ENCODE measurements around the gene CXXC1.
"Not testable (repeated sequence)": the region's sequence is repeated elsewhere in the genome, so short reads cannot be mapped to it uniquely, and the experiment has no call there.

The CXXC1 gene

DNA sequence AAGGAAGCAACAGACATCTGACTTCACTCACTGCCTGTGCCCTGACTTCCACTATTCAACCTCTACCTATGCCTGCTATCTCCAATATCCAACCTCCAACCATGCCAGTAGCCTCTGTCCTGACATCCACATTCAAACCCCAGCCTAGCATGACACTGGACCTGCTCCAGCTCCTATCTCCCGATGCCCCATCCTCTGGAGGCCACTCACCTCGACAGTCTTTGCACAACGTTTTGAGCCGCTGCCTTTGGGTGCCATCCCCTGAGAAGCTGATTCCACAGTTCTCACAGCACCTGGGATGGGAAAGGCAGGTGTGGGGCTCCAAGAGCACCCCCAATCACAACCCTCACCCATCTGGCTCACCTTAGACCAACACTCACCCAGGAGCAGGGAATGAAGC lies 11.0 kb downstream of the CXXC1 start:
- in situ Hi-C loops (cut with MboI; ENCODE audit: low sequenced_read_pairs): no loop called here

DNA sequence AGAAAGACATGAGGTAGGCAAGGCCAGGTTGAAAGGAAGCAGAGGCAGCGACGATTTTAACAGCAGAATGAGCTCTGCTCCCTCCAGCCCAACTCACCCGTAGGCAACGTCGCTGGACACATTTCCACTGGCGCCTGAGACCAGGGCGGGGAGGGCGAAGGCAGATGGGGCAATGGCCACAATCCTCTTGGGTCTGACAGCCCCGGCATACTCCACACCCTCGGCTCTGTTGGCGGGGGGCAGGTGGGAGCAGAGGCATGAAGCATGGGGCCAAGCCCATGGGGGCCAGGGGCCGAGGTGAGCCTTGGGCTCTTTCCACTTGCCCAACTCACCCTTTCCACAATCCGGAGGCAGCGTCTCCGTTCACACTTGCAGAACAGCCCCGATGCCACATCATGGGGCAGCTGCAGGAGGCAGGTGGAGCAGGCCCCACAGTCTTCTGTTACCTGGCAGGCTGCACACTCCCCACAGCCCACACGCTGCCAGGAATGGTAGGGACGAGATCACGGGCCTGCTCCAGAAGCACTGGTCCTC lies 11.9 kb downstream of the CXXC1 start:
- in situ Hi-C loops (cut with MboI; ENCODE audit: low sequenced_read_pairs): no loop called here

DNA sequence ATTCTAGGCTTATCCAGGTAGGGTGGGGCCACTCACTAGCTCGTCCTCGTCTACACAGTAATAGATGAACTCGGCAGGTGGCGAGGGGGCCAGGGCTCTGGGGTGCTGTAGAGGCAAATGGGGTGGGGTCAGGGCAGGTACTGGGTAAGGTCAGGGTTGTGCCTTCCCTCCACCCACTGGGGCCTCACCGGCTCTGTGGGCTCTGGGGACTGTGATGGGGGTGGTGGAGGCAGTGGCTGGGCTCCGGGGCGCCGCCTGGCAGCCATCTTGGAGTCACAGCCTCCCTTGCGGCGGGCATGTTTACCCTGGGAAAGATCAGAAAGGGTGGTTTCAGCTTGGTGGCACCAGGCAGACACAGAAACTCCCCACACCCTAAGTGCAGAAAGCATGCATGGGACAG lies 12.6 kb downstream of the CXXC1 start:
- in situ Hi-C loops (cut with MboI; ENCODE audit: low sequenced_read_pairs): no loop called here

DNA sequence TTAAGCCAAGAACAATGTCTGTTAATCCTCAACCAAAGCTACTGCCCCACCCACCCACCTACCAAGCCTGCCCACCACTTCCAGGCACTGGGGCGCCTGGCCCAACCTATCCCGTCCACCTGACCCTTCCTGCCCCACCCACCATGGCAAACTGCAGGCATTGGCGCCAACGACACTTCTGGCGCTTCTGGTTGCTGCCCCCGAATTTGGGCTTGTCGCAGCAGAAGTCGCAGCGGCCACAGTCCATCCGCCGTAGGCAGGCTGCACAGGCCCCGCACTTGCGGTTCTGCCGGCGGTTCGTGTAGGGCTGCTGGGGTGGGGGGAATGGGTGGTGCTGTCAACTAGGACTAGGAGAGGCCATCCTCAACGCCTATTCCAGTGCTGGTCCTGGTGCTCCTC lies 13.4 kb downstream of the CXXC1 start:
- in situ Hi-C loops (cut with MboI; ENCODE audit: low sequenced_read_pairs): no loop called here

DNA sequence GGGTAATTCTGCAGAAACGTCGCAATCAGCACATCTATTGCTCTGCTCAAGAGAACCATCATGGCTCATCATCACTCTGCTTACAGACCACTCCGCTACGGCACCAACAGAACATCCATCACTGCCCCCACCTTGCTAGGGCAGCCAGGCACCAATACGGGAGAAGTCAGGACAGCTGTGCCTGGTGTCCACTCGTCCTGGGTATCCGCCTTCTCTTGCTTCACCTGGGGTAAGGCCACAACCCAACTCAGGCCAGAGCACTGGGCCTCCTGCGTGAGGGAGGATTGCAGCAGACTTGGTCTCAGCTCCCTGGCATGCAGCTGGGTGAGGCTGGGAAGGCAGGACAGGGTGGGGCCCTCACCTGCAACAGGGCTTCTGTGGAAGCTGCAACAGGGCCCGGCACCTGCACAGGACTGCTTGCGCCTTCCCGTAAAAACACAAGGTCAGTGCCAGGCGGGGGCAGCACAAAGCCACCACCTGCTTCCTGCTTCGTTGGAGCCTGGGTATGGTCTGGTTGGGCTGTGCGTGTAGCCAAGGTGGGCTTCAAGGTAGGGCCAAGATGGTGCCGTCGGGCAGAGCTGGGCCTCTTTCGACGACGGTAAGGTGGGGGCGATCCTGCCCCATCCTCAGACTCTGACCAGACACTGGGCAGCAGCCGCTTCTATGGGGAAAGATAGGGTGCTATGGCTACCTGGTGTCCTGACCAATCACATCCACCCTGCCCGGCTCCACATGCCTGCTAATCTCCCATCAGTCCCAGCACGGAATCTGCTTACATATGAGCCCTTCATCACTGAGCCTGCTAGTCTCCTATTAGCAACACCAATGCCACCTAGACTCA lies 14.1 kb downstream of the CXXC1 start:
- in situ Hi-C loops (cut with MboI; ENCODE audit: low sequenced_read_pairs): no loop called here

DNA sequence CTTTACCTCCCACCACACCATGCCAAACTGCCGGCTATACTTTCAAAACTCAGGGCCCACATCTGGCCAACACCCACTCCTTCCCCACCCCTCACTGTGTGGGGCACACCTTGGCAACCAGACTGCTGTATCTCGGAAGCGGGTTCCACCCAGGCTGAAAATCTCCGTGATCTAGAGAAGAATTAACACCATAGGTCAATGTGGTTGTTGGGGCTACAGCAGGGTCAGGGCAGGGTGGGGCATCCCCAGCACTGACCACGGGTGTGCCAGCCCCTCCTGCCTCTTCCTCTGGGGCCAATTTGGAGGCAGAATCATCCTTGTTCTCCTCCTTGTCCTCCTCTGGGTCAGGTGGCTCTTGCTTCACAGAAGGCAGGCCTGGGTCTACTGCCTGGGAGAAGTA lies 14.9 kb downstream of the CXXC1 start:
- in situ Hi-C loops (cut with MboI; ENCODE audit: low sequenced_read_pairs): no loop called here

DNA sequence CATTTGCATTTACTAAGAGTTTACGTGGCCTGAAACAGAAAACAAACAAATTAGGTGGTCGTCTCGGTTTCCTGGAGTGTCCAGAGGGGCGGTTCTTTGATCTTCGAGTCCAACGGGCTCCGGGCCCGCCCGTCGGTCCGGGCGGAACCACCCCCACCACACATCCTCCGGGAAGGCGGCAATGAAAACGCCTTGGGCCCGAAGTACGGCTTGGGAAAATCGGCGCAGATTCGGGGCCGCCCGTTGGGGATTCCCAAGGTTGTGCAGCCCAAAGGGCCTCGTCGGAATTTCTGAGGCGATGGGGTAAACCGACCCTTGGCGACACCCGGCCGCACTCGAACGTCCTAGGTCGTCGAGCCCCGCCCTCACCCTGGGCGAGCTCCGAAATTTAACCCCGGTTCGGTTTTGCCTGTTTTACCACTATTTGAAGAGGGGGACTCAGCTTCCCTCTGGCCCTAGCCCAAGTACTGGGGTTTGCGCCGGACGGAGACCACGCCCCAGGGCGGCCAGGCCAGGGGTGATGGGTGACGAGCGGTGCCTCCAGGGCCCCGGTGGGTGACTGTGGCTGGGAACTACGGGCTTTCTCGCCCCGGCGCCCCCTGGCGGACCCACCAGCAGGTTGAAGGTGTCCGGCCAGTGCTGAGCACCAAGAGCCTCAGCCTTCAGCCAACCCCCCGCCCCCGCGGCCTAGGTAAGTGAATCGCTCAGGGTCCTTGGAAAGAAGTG lies 19.3 kb downstream of the CXXC1 start:
- in situ Hi-C loops (cut with MboI; ENCODE audit: low sequenced_read_pairs): no loop called here

DNA sequence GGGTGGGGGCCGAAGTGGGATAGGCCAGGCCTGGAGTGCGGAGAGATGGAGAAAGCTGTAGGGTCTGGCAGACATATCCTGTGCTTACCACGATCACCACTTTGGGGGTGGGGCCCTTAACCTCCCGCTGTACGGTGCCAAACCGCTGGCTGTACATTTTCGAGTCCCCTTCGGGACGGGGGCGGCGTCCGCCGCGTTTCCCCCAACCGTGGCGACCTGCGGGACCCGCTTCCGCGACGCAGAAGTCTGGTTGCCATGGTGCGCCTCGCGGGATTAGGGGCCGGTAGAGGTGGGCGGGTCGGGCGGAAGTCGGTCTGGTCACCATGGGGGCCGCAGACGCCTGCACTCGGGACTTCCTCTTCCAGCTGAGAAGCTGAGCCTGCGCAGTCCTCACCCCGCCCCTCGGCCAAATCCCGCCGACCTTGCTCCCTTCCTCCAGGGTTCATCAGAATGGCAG lies 21.2 kb downstream of the CXXC1 start, which contains the start of gene CFAP53:
Gene CFAP53, minus strand, starts transcription at position 248 of the 457 bp plus-strand sequence. Its CDS starts 91 bp downstream, at position 157.
- in situ Hi-C loops (cut with MboI; ENCODE audit: low sequenced_read_pairs): no loop called here

DNA sequence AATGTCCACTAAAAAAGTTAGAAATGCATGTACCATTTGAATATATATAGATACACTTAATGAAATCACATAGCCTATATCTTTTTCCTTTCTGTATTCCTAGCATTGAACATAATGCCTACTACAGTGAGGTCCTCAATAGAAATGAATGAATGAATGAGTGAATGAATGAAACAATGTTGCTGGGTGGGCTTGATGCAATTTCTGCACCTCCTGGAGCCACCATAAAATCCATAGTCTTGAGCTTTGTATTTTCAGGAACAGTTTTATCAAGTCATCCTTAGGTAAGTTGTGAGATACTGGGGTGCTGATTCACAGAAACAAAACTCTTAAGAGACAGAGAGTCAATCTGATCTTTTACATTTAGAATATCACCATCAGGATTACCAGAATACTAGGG lies 24.5 kb downstream of the CXXC1 start:
- in situ Hi-C loops (cut with MboI; ENCODE audit: low sequenced_read_pairs): no loop called here

DNA sequence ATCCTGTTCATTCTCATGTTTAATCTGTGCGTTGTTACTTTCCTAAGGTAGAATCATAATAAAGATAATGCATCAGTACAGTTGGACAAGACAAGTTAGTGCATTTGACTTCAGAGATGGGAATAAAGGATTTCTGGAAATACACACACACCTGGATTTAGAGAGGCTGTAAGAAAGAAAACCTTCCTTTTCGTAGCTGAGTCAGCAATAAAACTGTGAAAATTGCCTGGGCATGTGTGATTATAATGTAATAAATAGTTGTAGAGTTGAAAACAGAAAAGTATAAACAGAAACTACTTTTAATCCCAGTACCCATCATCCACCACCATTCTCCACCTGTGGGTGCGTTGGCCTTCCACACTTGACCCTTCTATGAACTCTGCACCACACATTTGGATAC lies 36.6 kb downstream of the CXXC1 start:
- in situ Hi-C loops (cut with MboI; ENCODE audit: low sequenced_read_pairs): no loop called here

DNA sequence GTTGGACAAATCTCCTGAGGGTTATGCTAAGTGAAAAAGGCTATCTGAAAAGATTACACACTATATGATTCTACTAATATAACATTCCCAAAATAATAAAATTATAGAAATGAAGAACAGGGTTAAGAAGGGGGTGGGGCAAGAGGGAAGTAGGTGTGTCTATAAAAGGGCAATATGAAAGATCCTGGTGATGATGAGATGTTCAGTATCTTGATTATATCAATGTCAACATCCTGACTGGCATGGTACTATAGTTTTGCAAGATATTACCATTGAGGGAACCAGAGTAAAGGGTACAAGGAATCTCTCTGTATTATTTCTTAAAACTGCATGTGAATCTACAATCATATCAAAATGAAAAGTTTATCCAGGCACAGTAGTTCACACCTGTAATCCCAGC lies 37.9 kb downstream of the CXXC1 start:
- in situ Hi-C loops (cut with MboI; ENCODE audit: low sequenced_read_pairs): no loop called here

DNA sequence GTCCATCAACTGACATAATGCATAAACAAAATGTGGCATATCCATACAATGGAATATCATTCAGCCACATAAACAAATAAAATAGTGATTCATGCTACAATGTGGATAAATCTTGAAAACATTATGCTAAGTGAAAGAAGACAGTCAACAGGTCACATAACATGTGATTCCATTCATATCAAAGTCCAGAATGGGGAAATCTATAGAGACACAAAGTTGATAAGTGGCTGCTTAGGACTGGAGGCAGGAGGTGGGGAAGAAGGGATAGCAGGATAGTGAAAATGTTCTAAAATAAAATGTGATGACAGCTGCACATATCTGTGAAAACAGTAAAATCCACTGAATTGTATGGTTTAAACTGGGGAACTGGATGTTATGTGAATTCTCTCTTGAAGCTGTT lies 39.9 kb downstream of the CXXC1 start:
- in situ Hi-C loops (cut with MboI; ENCODE audit: low sequenced_read_pairs): no loop called here

DNA sequence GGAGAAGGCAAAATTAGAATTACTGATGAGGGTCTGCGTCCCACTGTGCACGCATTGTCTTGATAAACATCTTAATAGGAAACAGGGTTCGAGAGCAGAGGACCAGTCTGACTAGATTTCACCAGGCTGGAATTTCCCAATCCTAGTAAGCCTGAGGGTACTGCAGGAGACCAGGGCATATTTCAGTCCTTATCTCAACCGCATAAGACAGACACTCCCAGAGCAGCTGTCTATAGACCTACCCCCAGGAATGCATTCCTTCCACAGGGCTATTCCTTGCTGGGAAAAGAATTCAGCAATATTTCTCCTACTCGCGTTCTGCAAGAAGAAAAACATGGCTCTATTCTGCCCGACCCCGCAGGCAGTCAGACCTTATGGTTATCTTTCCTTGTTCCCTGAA lies 45.7 kb downstream of the CXXC1 start:
- in situ Hi-C loops (cut with MboI; ENCODE audit: low sequenced_read_pairs): not testable (repeated sequence)

DNA sequence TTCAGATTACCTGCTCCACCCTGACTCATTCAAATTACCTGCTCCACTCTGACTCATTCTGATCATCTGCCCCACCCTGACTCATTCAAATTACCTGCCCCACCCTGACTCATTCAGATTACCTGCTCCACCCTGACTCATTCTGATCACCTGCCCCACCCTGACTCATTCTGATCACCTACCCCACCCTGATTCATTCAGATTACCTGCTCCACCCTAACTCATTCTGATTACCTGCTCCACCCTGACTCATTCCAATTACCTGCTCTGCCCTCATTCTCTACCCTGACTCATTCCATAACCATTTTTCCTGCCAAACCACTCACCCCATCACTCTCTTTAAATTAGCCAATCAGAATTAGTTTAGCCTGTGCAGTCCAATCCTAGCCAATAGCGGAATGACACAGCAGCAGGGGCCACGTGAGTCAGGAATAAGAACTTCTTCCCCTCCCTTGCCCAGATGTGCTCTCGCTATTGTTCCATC lies 47.4 kb downstream of the CXXC1 start:
- in situ Hi-C loops (cut with MboI; ENCODE audit: low sequenced_read_pairs): no loop called here

DNA sequence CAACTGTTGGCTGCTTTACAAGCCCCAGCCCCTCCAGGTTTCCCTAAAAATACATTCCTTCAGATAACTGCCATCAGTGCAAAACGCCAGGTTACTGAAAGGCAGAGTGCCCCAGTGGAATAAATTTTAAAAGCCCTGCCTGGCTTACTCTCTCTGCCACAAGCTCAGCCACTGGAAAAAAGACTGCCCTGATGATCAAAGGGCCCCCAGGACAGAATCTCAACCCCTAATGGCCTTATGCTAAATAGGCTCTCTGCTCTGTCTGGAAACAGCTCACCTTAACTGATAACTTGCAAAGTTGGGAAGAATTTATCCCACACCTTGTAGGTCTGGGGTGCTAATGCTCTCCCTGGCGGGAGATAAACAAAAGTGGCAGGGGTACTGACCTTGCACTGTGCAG lies 55.1 kb downstream of the CXXC1 start:
- in situ Hi-C loops (cut with MboI; ENCODE audit: low sequenced_read_pairs): no loop called here

Measured in hTERT RPE-1 (cell line).